BLaER1 treated with 17β-estradiol and CSF1 and Interleukin-3, amounts not matched to agents 10 nM and 100 nM (cell line): ENCODE data around the gene UBE2QL1.

Experiments
- H3K27ac ChIP-seq, 11 experiments: shearing (Covaris generic); formaldehyde crosslinking; 2 replicates each; pipeline ENCODE4 v1.8.1; 2022
- H3K27me3 ChIP-seq, 11 experiments: shearing (Covaris generic); formaldehyde crosslinking; 2 replicates each; pipeline ENCODE4 v1.8.1; 2022
- H3K36me3 ChIP-seq, 11 experiments: shearing (Covaris generic); formaldehyde crosslinking; 2 replicates each; pipeline ENCODE4 v1.8.1; 2022
- H3K4me1 ChIP-seq, 10 experiments: shearing (Covaris generic); formaldehyde crosslinking; 2 replicates each; pipeline ENCODE4 v1.8.1; 2022
- H3K4me2 ChIP-seq, 11 experiments: shearing (Covaris generic); formaldehyde crosslinking; 2 replicates each; pipeline ENCODE4 v1.8.1; 2022
- H3K4me3 ChIP-seq, 10 experiments: shearing (Covaris generic); formaldehyde crosslinking; 2 replicates each; pipeline ENCODE4 v1.8.1; 2022
- H3K9ac ChIP-seq, 11 experiments: shearing (Covaris generic); formaldehyde crosslinking; 2 replicates each; pipeline ENCODE4 v1.8.1; 2022
- H3K9me3 ChIP-seq, 11 experiments: shearing (Covaris generic); formaldehyde crosslinking; replicated peaks in 1 of 11; 2 replicates each; pipeline ENCODE4 v1.8.1; 2022
- H4K20me1 ChIP-seq, 11 experiments: shearing (Covaris generic); formaldehyde crosslinking; 2 replicates each; pipeline ENCODE4 v1.8.1; 2022
- Cebpa-rat ChIP-seq, 11 experiments: shearing (Covaris generic); IDR thresholded peaks; 2 replicates each; pipeline ENCODE4 v1.8.1; 2022

UBE2QL1 gene

DNA sequence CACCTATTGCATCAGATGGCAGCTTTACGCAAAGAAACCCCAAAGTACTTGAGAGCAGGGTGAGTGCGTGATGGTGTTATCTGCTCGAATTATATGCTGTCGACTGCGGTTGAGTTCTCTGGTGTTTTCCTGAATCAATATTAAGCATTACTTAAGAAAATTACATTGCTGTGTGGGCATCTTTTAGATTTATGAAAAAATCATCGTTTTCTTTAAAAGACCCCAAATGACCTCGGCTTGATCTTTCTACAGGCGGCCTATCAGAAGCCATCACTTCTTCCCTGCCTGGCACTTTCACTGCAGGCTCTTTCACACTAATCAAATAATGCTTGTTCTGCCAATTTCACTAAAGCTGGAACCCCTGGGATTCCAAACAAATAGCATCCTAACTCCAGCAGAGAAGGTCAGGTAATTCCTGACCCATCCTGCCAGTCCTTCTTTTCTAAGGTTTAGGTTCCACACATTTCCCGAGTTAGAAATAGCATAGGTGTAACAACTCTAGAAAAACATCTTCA is 1.7 kb downstream of the UBE2QL1 start:
- Histone ChIP-seq H4K20me1 (peaks cover 0 to 17% (median 7%) of the 10 kb centered on the region in 11 experiments; a peak in 14 of 22 replicates), H3K27ac (no peak overlapping the region), H3K9ac (no peak overlapping the region), H3K36me3 (no peaks in the 10 kb centered on the region), H3K4me1 (peaks cover 7 to 9% (median 8%) of the 10 kb centered on the region in 10 experiments), H3K27me3 (peaks cover 43 to 55% (median 50%) of the 10 kb centered on the region in 11 experiments), H3K4me3 (no peak overlapping the region), H3K9me3 (no peaks in the 10 kb centered on the region), H3K4me2 (no peak overlapping the region)
- no peak for TF ChIP-seq Cebpa-rat (IDR thresholded peaks at IDR 0.05)

GRCh38 chr5:6452622-6453504 is 4.2 kb downstream of the UBE2QL1 start:
- TF ChIP-seq Cebpa-rat (IDR thresholded peaks at IDR 0.05) = no peak
- no peak overlapping the region for H3K4me3 ChIP-seq
- H3K27ac ChIP-seq = no peak overlapping the region
- no peak overlapping the region for H3K4me2 ChIP-seq
- H3K9ac ChIP-seq = no peak overlapping the region
- H3K4me1 ChIP-seq = peaks cover 7 to 9% (median 8%) of the 10 kb centered on the region in 10 experiments
- no peaks in the 10 kb centered on the region for H3K9me3 ChIP-seq
- no peaks in the 10 kb centered on the region for H3K36me3 ChIP-seq
- H3K27me3 ChIP-seq = peaks cover 43 to 55% (median 50%) of the 10 kb centered on the region in 11 experiments
- peaks cover 0 to 17% (median 7%) of the 10 kb centered on the region in 11 experiments; a peak in 14 of 22 replicates for H4K20me1 ChIP-seq

GRCh38 chr5:6453937-6454560 is 5.4 kb downstream of the UBE2QL1 start:
- H3K4me3 ChIP-seq = no peak overlapping the region
- no peak for TF ChIP-seq Cebpa-rat (IDR thresholded peaks at IDR 0.05)
- H3K4me2 ChIP-seq = no peak overlapping the region
- peaks cover 3 to 5% (median 4%) of the 10 kb centered on the region in 10 experiments for H3K4me1 ChIP-seq
- peaks cover 36 to 47% (median 43%) of the 10 kb centered on the region in 11 experiments for H3K27me3 ChIP-seq
- H3K9ac ChIP-seq = no peak overlapping the region
- no peaks in the 10 kb centered on the region for H3K36me3 ChIP-seq
- H4K20me1 ChIP-seq = peaks cover 0 to 13% (median 4%) of the 10 kb centered on the region in 11 experiments; a peak in 14 of 22 replicates
- H3K27ac ChIP-seq = no peak overlapping the region
- H3K9me3 ChIP-seq = no peaks in the 10 kb centered on the region

- H3K36me3 ChIP-seq = no peaks in the 10 kb centered on the region
- no peak for TF ChIP-seq Cebpa-rat (IDR thresholded peaks at IDR 0.05)
- no peak overlapping the region for H3K9ac ChIP-seq
- H3K4me3 ChIP-seq = no peak overlapping the region
- no peaks in the 10 kb centered on the region for H3K4me1 ChIP-seq
- peaks cover 30 to 41% (median 37%) of the 10 kb centered on the region in 11 experiments for H3K27me3 ChIP-seq
- no peak overlapping the region for H3K27ac ChIP-seq
- H3K9me3 ChIP-seq = no peaks in the 10 kb centered on the region
- no peak overlapping the region for H3K4me2 ChIP-seq
- H4K20me1 ChIP-seq = peaks cover 0 to 9% (median 0%) of the 10 kb centered on the region in 11 experiments; a peak in 3 of 22 replicates
These were observed 6.0 kb downstream of the UBE2QL1 start for GRCh38 chr5:6454628-6455053.

- no peaks in the 10 kb centered on the region for H3K36me3 ChIP-seq
- H3K27me3 ChIP-seq = peaks cover 20 to 31% (median 26%) of the 10 kb centered on the region in 11 experiments
- no peak overlapping the region for H3K4me3 ChIP-seq
- H3K4me1 ChIP-seq = no peaks in the 10 kb centered on the region
- H3K9me3 ChIP-seq = no peaks in the 10 kb centered on the region
- no peak overlapping the region for H3K4me2 ChIP-seq
- no peak overlapping the region for H3K9ac ChIP-seq
- peaks cover 0 to 3% (median 0%) of the 10 kb centered on the region in 11 experiments; a peak in 2 of 22 replicates for H4K20me1 ChIP-seq
- TF ChIP-seq Cebpa-rat (IDR thresholded peaks at IDR 0.05) = no peak
- no peak overlapping the region for H3K27ac ChIP-seq
These were observed 7.0 kb downstream of the UBE2QL1 start for GRCh38 chr5:6455571-6456200.

- Histone ChIP-seq H3K4me1 (no peaks in the 10 kb centered on the region), H3K9me3 (no peaks in the 10 kb centered on the region), H3K27me3 (peaks cover 8 to 19% (median 14%) of the 10 kb centered on the region in 11 experiments), H3K9ac (no peak overlapping the region), H3K4me2 (no peak overlapping the region), H3K4me3 (no peak overlapping the region), H3K27ac (no peak overlapping the region), H4K20me1 (no peaks in the 10 kb centered on the region), H3K36me3 (no peaks in the 10 kb centered on the region)
- no peak for TF ChIP-seq Cebpa-rat (IDR thresholded peaks at IDR 0.05)
These were observed 8.2 kb downstream of the UBE2QL1 start for GRCh38 chr5:6456766-6457370.

DNA sequence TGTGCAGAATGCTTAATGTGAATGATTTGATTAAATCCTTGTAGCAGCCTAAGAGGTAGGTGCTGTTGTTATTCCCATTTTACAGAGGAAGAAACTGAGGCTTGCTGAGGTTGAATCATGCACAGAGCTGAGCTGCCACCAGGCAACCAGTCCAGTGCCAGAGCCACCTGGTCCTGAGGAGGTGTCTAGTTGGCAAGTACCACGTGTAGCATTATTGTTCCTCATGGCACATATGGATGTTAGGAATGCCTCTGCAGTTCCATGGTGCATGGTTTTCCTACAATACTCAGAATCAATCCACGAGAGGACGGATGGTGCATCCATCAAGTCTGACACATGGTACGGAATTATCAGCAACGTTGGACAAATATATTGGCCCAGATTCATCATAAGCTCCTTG is 8.9 kb downstream of the UBE2QL1 start:
- H3K4me3 ChIP-seq = no peak overlapping the region
- no peak overlapping the region for H3K9ac ChIP-seq
- no peaks in the 10 kb centered on the region for H3K4me1 ChIP-seq
- H3K9me3 ChIP-seq = no peaks in the 10 kb centered on the region
- H4K20me1 ChIP-seq = no peaks in the 10 kb centered on the region
- no peak overlapping the region for H3K27ac ChIP-seq
- H3K36me3 ChIP-seq = no peaks in the 10 kb centered on the region
- no peak overlapping the region for H3K4me2 ChIP-seq
- H3K27me3 ChIP-seq = peaks cover 2 to 12% (median 8%) of the 10 kb centered on the region in 11 experiments; a peak in 17 of 22 replicates
- no peak for TF ChIP-seq Cebpa-rat (IDR thresholded peaks at IDR 0.05)

DNA sequence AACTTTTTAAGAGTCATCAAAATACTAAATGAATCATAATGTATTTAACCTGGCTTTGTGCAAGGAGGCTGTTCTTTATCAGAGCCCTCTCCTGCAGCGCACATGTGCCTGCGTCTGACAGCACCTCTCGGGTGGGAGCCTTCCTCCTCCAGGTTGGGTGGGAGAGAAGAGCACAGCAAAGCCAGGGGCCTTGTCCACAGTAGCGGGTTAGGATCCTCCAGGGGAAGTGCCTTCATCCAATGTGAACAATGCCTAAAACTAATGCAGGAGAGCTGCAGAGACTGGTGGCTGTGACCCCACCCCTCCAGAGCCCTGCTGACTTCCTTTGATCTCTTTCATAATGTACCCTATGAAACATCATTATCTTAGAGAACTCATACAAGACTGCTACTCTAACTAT is 10.2 kb downstream of the UBE2QL1 start:
- Histone ChIP-seq H3K27me3 (no peaks in the 10 kb centered on the region; a peak in 1 of 22 replicates), H3K4me3 (no peak overlapping the region), H4K20me1 (no peaks in the 10 kb centered on the region), H3K9ac (no peak overlapping the region), H3K4me1 (no peaks in the 10 kb centered on the region), H3K9me3 (no peaks in the 10 kb centered on the region), H3K4me2 (no peak overlapping the region), H3K27ac (no peak overlapping the region), H3K36me3 (no peaks in the 10 kb centered on the region)
- TF ChIP-seq Cebpa-rat (IDR thresholded peaks at IDR 0.05) = no peak
